Measurements from ENCODE around the gene PRXL2A. TPM values are rescaled to one million over a fixed set of nuclear protein-coding genes. Genes with fewer than 3 reads are reported as not detected.

Gene PRXL2A
- total and polyA plus RNA-seq, 2 of the 4 experiments (the other 2 are of a cell fraction): 0.90 to 0.92 TPM

GRCh38 chr10:80462299-80462980, 54.1 kb downstream of the PRXL2A start:
- Histone ChIP-seq H2BK20ac (ENCODE audit: low read depth, low read length) (peak overlapping the region; percentile 23; the same call in 1 of the 2 replicates), H4K8ac (ENCODE audit: low read depth in 2 of 2, low read length in 2 of 2) (peak overlapping the region in 1 of 2 experiments; percentile 42; a peak in 3 of 4 replicates), H3K9ac (ENCODE audit: low read depth, low read length) (peak overlapping the region; percentile 58; the same call in 1 of the 2 replicates), H2AFZ (replicated peaks; ENCODE audit: low read length, poor library complexity) (no peak overlapping the region), H3K27me3 (ENCODE audit: control insufficient read depth, insufficient read depth, low read length) (no peaks in the 10 kb centered on the region), H3K4me2 (ENCODE audit: low read depth, low read length) (peak overlapping the region; percentile 15), H2AK9ac (replicated peaks; ENCODE audit: low read depth, low read length, poor library complexity) (peak overlapping the region; percentile 19), H3K79me1 (ENCODE audit: low read depth in 1 of 2, low read length in 2 of 2) (peaks cover 14 to 99% of the 10 kb centered on the region in 2 experiments), H2BK15ac (ENCODE audit: low read depth, low read length) (no peak overlapping the region), H3K4me1 (ENCODE audit: control insufficient read depth, insufficient read depth, low read length) (peaks cover 50% of the 10 kb centered on the region), H4K5ac (ENCODE audit: low read depth, low read length) (peak overlapping the region; percentile 56; the same call in 1 of the 2 replicates), H3K23ac (ENCODE audit: low read depth, low read length) (peak overlapping the region; percentile 78; the same call in 1 of the 2 replicates), H4K91ac (ENCODE audit: insufficient read depth, low read depth, low read length) (peak overlapping the region; percentile 50; the same call in 1 of the 2 replicates), H3K14ac (replicated peaks; ENCODE audit: low read depth, low read length) (peak overlapping the region; percentile 65), H3K18ac (ENCODE audit: low read depth, low read length) (no peak overlapping the region), H2BK120ac (ENCODE audit: low read depth, low read length) (peak overlapping the region; percentile 37; the same call in 1 of the 2 replicates), H3K9me1 (ENCODE audit: insufficient read depth, low read length) (peaks cover 54% of the 10 kb centered on the region), H2BK5ac (ENCODE audit: low read depth, low read length, poor library complexity, severe bottlenecking) (peak overlapping the region; percentile 72), H3K36me3 (ENCODE audit: control insufficient read depth, insufficient read depth, low read length) (no peaks in the 10 kb centered on the region; the same call in 1 of the 2 replicates), H4K20me1 (ENCODE audit: insufficient read depth, low read length) (peaks cover 67% of the 10 kb centered on the region), H3K4ac (ENCODE audit: low read depth, low read length) (peak overlapping the region; percentile 70), H3K4me3 (ENCODE audit: insufficient read depth, low read depth, low read length) (no peak overlapping the region), H3K9me3 (ENCODE audit: control insufficient read depth, insufficient read depth, low read length) (no peaks in the 10 kb centered on the region), H3K56ac (ENCODE audit: extremely low read depth, insufficient read depth, low read length) (no peak overlapping the region), H3K27ac (ENCODE audit: insufficient read depth, low read length) (peak overlapping the region; percentile 69; the same call in 1 of the 2 replicates), H2AK5ac (ENCODE audit: low read depth, low read length) (peak overlapping the region; percentile 37; the same call in 1 of the 2 replicates)
- CTCF ChIA-PET: interaction anchor here (0.9 to 5.1 kb wide), 2 partner anchors 17 to 43 kb away, joined by 4 to 26 read pairs; no protein-coding TSS in a partner anchor
- intact Hi-C loops (cut with micrococcal nuclease) (loop anchor here (5.0 kb wide), 1 partner anchor 35 kb away; no protein-coding TSS in a partner anchor), in situ Hi-C loops (cut with MboI; ENCODE audit: low sequenced_read_pairs) (loop anchor here (25.0 kb wide), 1 partner anchor 300 kb away; no protein-coding TSS in a partner anchor), dilution Hi-C loops (cut with HindIII; ENCODE audit: low sequenced_read_pairs, unreplicated experiment) (no loop called here)
- no peak for ATAC-seq (ENCODE audit: low read depth)
- TF ChIP-seq CTCF (conservative IDR thresholded peaks at IDR 0.05; ENCODE audit: low read depth, low read length): no peak
- TF ChIP-seq RAD21 (IDR thresholded peaks at IDR 0.05; ENCODE audit: low read length): no peak
- no TSS peak for BruUV-seq (replicated peaks)
- peak; percentile 34 for DNase-seq
- POLR2A ChIA-PET (ENCODE audit: unreplicated experiment): no interaction called here
- WGBS, 2 experiments (ENCODE audit: extremely low coverage in 2 of 2, insufficient read length in 1 of 2): 33% methylated on average over 2 of the region's 7 CpGs; no CpG with 5 or more reads in 1 of the 2 experiments

Data from IMR-90 (cell line).